HEK293 (cell line): Measurements from ENCODE around the gene PIGR.

Experiments used
- GLI2 ChIP-seq: fragments of 450-650 bp; formaldehyde crosslinking; IDR thresholded peaks from 2 replicates; pipeline ENCODE4; 2017; ENCODE audit warnings: missing biosample characterization, missing genetic modification characterization, low read depth, borderline replicate concordance
- SETDB1 ChIP-seq: IDR thresholded peaks from one replicate; pipeline ENCODE4 v1.6.1; 2017; ENCODE audit warnings: mild to moderate bottlenecking, low read length, moderate library complexity, mixed read lengths; ENCODE audit not compliant: insufficient read length
- ZNF121 ChIP-seq: fragments of 450-650 bp; formaldehyde crosslinking; IDR thresholded peaks from 2 replicates; pipeline ENCODE4 v1.5.1; 2016; ENCODE audit warnings: missing biosample characterization, missing genetic modification characterization
- ZNF394 ChIP-seq: fragments of 450-650 bp; formaldehyde crosslinking; IDR thresholded peaks from 2 replicates; pipeline ENCODE4 v1.5.1; 2016; ENCODE audit warnings: missing biosample characterization, missing genetic modification characterization, mild to moderate bottlenecking, moderate library complexity, borderline replicate concordance
- TF ChIP-seq, protein P1 (sequence below): fragments of 450-650 bp; formaldehyde crosslinking; IDR thresholded peaks from 2 replicates; pipeline ENCODE4 v1.5.1; 2016; ENCODE audit warnings: missing biosample characterization, missing genetic modification characterization
- TF ChIP-seq, protein P2 (sequence below): sonication (generic); formaldehyde crosslinking; IDR thresholded peaks from 2 replicates; pipeline ENCODE4 v1.8.1; 2022; ENCODE audit warnings: mild to moderate bottlenecking, moderate library complexity, missing genetic modification reagents
- TF ChIP-seq, protein P3 (sequence below): fragments of 450-650 bp; formaldehyde crosslinking; IDR thresholded peaks from 2 replicates; pipeline ENCODE4 v1.5.1; 2016; ENCODE audit warnings: missing biosample characterization, missing genetic modification characterization

GRCh38 chr1:206913766-206914537 is 32.3 kb downstream of the PIGR start:
- TF ChIP-seq, protein P1, sequence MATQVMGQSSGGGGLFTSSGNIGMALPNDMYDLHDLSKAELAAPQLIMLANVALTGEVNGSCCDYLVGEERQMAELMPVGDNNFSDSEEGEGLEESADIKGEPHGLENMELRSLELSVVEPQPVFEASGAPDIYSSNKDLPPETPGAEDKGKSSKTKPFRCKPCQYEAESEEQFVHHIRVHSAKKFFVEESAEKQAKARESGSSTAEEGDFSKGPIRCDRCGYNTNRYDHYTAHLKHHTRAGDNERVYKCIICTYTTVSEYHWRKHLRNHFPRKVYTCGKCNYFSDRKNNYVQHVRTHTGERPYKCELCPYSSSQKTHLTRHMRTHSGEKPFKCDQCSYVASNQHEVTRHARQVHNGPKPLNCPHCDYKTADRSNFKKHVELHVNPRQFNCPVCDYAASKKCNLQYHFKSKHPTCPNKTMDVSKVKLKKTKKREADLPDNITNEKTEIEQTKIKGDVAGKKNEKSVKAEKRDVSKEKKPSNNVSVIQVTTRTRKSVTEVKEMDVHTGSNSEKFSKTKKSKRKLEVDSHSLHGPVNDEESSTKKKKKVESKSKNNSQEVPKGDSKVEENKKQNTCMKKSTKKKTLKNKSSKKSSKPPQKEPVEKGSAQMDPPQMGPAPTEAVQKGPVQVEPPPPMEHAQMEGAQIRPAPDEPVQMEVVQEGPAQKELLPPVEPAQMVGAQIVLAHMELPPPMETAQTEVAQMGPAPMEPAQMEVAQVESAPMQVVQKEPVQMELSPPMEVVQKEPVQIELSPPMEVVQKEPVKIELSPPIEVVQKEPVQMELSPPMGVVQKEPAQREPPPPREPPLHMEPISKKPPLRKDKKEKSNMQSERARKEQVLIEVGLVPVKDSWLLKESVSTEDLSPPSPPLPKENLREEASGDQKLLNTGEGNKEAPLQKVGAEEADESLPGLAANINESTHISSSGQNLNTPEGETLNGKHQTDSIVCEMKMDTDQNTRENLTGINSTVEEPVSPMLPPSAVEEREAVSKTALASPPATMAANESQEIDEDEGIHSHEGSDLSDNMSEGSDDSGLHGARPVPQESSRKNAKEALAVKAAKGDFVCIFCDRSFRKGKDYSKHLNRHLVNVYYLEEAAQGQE (tag by site-specific recombination), result no peak
- TF ChIP-seq, protein P2, sequence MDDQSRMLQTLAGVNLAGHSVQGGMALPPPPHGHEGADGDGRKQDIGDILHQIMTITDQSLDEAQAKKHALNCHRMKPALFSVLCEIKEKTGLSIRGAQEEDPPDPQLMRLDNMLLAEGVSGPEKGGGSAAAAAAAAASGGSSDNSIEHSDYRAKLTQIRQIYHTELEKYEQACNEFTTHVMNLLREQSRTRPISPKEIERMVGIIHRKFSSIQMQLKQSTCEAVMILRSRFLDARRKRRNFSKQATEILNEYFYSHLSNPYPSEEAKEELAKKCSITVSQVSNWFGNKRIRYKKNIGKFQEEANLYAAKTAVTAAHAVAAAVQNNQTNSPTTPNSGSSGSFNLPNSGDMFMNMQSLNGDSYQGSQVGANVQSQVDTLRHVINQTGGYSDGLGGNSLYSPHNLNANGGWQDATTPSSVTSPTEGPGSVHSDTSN (CRISPR knock-in tag), result no peak
- TF ChIP-seq ZNF121 (no peak), ZNF394 (tag by site-specific recombination) (no peak), GLI2 (no peak), SETDB1 (no peak)
- TF ChIP-seq, protein P3, sequence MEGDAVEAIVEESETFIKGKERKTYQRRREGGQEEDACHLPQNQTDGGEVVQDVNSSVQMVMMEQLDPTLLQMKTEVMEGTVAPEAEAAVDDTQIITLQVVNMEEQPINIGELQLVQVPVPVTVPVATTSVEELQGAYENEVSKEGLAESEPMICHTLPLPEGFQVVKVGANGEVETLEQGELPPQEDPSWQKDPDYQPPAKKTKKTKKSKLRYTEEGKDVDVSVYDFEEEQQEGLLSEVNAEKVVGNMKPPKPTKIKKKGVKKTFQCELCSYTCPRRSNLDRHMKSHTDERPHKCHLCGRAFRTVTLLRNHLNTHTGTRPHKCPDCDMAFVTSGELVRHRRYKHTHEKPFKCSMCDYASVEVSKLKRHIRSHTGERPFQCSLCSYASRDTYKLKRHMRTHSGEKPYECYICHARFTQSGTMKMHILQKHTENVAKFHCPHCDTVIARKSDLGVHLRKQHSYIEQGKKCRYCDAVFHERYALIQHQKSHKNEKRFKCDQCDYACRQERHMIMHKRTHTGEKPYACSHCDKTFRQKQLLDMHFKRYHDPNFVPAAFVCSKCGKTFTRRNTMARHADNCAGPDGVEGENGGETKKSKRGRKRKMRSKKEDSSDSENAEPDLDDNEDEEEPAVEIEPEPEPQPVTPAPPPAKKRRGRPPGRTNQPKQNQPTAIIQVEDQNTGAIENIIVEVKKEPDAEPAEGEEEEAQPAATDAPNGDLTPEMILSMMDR (tag by site-specific recombination), result no peak
